DOHH2 (cell line): ENCODE measurements around the gene GMPPA.

Experiments
- H3F3A ChIP-seq: fragments of 200-600 bp; sonication (generic), shearing (Covaris generic); 2 replicates; pipeline ENCODE4 v1.6.0; 2016; ENCODE audit warnings: antibody characterized with exemption, mild to moderate bottlenecking; ENCODE audit not compliant: control insufficient read depth, insufficient read depth
- H3K27ac ChIP-seq: fragments of 200-600 bp; sonication (generic); 2 replicates; pipeline ENCODE4 v1.5.1; 2014; ENCODE audit warnings: low read depth, mild to moderate bottlenecking, low read length, moderate library complexity
- H3K27me3 ChIP-seq: fragments of 200-600 bp; sonication (generic); 2 replicates; pipeline ENCODE4 v1.6.1; 2014; ENCODE audit warnings: mild to moderate bottlenecking, low read length, mixed read lengths; ENCODE audit not compliant: control insufficient read depth
- H3K36me3 ChIP-seq: fragments of 200-600 bp; sonication (generic); 2 replicates; pipeline ENCODE4 v1.6.1; 2014; ENCODE audit warnings: mild to moderate bottlenecking, low read length, moderate library complexity, mixed read lengths; ENCODE audit not compliant: control insufficient read depth
- H3K4me1 ChIP-seq: fragments of 200-600 bp; sonication (generic); 2 replicates; pipeline ENCODE4 v1.6.1; 2014; ENCODE audit warnings: mild to moderate bottlenecking, low read length, mixed read lengths; ENCODE audit not compliant: control insufficient read depth
- H3K4me2 ChIP-seq: fragments of 200-600 bp; sonication (generic); 2 replicates; pipeline ENCODE4 v1.6.0; 2014; ENCODE audit warnings: mild to moderate bottlenecking, low read length, moderate library complexity
- H3K4me3 ChIP-seq: fragments of 200-600 bp; sonication (generic); 2 replicates; pipeline ENCODE4 v1.5.1; 2014; ENCODE audit warnings: mild to moderate bottlenecking, low read length, mixed read lengths
- H3K79me2 ChIP-seq: fragments of 200-600 bp; sonication (generic); 2 replicates; pipeline ENCODE4 v1.6.1; 2014; ENCODE audit warnings: mild to moderate bottlenecking, low read length, mixed read lengths; ENCODE audit not compliant: control insufficient read depth
- H3K9me2 ChIP-seq: fragments of 200-600 bp; sonication (generic); replicated peaks from 2 replicates; pipeline ENCODE4 v1.6.1; 2014; ENCODE audit warnings: mild to moderate bottlenecking, low read length, mixed read lengths; ENCODE audit not compliant: control insufficient read depth
- H3K9me3 ChIP-seq: fragments of 200-600 bp; sonication (generic); 2 replicates; pipeline ENCODE4 v1.6.1; 2014; ENCODE audit warnings: antibody characterized with exemption, low read length, mixed read lengths; ENCODE audit not compliant: control insufficient read depth, insufficient read depth
- H4K20me1 ChIP-seq: fragments of 200-600 bp; sonication (generic); 2 replicates; pipeline ENCODE4 v1.6.0; 2014; ENCODE audit warnings: low read depth, mild to moderate bottlenecking, antibody characterized with exemption, low read length, moderate library complexity; ENCODE audit not compliant: control insufficient read depth, insufficient read depth
- CTCF ChIP-seq: fragments of 200-600 bp; sonication (generic); IDR thresholded peaks from one replicate; pipeline ENCODE4 v1.5.1; 2014; ENCODE audit warnings: antibody characterized with exemption, mild to moderate bottlenecking, low read depth, low read length; ENCODE audit not compliant: poor library complexity, severe bottlenecking
- EZH2phosphoT487 ChIP-seq: fragments of 200-600 bp; sonication (generic); IDR thresholded peaks from 2 replicates; pipeline ENCODE4 v1.6.1; 2017; ENCODE audit warnings: borderline replicate concordance, mild to moderate bottlenecking, antibody characterized with exemption, low read length, moderate library complexity, mixed read lengths

GMPPA gene

GRCh38 chr2:219545295-219545942, 46.7 kb downstream of the GMPPA start:
- peaks cover 9% of the 10 kb centered on the region for H3K36me3 ChIP-seq
- peaks cover 22% of the 10 kb centered on the region for H3K4me1 ChIP-seq
- peaks cover 6% of the 10 kb centered on the region for H4K20me1 ChIP-seq
- no peak overlapping the region for H3K27ac ChIP-seq
- peaks cover 8% of the 10 kb centered on the region for H3K79me2 ChIP-seq
- no peaks in the 10 kb centered on the region for H3F3A ChIP-seq
- no peak for TF ChIP-seq EZH2phosphoT487
- TF ChIP-seq CTCF = no peak
- no peaks in the 10 kb centered on the region for H3K9me2 ChIP-seq
- H3K27me3 ChIP-seq = peaks cover 15% of the 10 kb centered on the region; the same call in 1 of the 2 replicates
- no peaks in the 10 kb centered on the region for H3K9me3 ChIP-seq
- no peak overlapping the region for H3K4me2 ChIP-seq
- H3K4me3 ChIP-seq = no peak overlapping the region

GRCh38 chr2:219545943-219546352, 47.3 kb downstream of the GMPPA start:
- Histone ChIP-seq H4K20me1 (peaks cover 4% of the 10 kb centered on the region), H3K4me3 (no peak overlapping the region), H3K4me2 (no peak overlapping the region)

GRCh38 chr2:219547621-219548020, 48.9 kb downstream of the GMPPA start:
- Histone ChIP-seq H3K4me1 (peaks cover 7% of the 10 kb centered on the region), H3K4me2 (no peak overlapping the region), H3K4me3 (no peak overlapping the region), H3K9me3 (no peaks in the 10 kb centered on the region), H3K36me3 (no peaks in the 10 kb centered on the region), H3F3A (no peaks in the 10 kb centered on the region), H3K9me2 (no peaks in the 10 kb centered on the region), H3K27ac (no peak overlapping the region), H3K27me3 (peaks cover 15% of the 10 kb centered on the region; the same call in 1 of the 2 replicates), H3K79me2 (no peaks in the 10 kb centered on the region; the same call in 1 of the 2 replicates), H4K20me1 (no peaks in the 10 kb centered on the region)
- TF ChIP-seq EZH2phosphoT487 (no peak), CTCF (no peak)

More at GRCh38 chr2:219545943-219546352, 47.3 kb downstream of the GMPPA start:
- Histone ChIP-seq H3F3A (no peaks in the 10 kb centered on the region), H3K27me3 (peaks cover 15% of the 10 kb centered on the region; the same call in 1 of the 2 replicates), H3K4me1 (peaks cover 22% of the 10 kb centered on the region), H3K9me3 (no peaks in the 10 kb centered on the region), H3K79me2 (peaks cover 8% of the 10 kb centered on the region), H3K36me3 (peaks cover 6% of the 10 kb centered on the region), H3K9me2 (no peaks in the 10 kb centered on the region), H3K27ac (no peak overlapping the region)
- TF ChIP-seq EZH2phosphoT487 = no peak
- TF ChIP-seq CTCF = no peak
